ENCODE results near the gene GPRC5B.

The GPRC5B gene

DNA sequence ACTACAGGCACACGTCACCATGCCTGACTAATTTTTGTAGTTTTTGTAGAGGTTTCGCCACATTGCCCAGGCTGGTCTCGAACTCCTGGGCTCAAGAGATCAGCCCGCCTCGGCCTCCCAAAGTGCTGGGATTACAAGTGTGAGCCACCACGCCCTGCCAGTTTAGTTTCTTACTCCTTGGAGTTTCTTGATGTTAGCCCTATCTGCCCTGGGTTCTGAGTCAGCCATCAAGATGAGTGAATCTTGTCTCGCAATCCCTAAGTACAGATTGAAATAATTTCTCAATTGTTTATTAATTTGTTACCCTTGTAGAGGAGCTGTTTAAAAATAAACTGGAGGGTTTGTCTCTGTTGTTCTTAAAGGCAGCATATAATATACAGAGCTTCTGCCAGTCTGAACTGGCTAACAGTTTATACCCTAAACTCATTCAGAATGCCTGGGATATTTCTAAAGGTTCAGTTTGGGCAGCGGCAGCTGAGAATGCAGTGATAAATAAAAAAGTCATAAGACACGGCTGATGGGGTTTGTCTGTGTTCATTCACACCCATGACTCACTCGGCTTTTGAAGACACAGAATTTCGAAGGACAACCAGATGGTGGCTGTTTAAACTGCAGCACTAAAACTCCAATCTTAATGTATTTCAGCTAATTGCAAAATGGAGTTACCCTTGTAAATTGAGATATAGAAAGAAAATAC is 39.6 kb downstream of the GPRC5B start:
- DNase-seq (ENCODE audit: low read depth in 2 of 2): no peak

GRCh38 chr16:19843371-19843770 is 41.3 kb downstream of the GPRC5B start:
- DNase-seq (ENCODE audit: low read depth in 2 of 2): no peak

- no peak for DNase-seq (ENCODE audit: low read depth in 2 of 2)
These were observed 42.1 kb downstream of the GPRC5B start for GRCh38 chr16:19842426-19843157.

- DNase-seq (ENCODE audit: low read depth in 2 of 2): no peak
These were observed 43.5 kb downstream of the GPRC5B start for GRCh38 chr16:19841184-19841583.

GRCh38 chr16:19840524-19841110 is 44.0 kb downstream of the GPRC5B start:
- no peak for DNase-seq (ENCODE audit: low read depth in 2 of 2)

- DNase-seq (ENCODE audit: low read depth in 2 of 2): no peak
These were observed 46.5 kb downstream of the GPRC5B start for GRCh38 chr16:19837984-19838707.

DNA sequence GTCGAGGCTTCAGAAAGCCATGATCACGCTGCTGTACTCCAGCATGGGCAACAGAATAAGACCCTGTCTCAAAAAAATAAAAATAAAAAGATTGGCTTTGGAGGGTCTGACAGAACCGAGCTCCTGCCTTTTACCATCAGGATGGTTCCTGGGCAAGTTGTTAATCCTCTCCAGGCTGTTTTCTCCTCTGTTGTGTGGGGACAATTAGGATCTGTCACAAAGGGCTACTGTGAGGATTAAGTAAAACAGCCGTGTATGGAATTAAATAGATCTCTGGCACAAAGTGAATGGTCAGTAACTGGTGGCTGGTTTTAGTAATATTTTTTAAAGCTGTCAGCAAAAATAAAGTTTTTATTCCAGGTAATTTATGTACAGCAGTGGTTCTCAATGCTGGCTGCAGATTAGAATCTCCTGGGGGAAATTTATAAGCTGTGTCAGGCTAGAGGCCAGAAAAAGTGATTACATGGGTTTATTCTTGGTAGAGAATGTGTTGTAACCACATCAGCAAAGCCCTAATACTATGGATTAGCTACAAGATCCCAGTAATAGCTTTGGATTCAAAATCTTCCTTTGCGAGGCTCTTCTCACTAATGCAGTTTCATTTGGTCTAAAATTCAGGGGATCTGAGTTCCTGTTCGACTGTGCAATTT is 47.2 kb downstream of the GPRC5B start:
- no peak for DNase-seq (ENCODE audit: low read depth in 2 of 2)

DNA sequence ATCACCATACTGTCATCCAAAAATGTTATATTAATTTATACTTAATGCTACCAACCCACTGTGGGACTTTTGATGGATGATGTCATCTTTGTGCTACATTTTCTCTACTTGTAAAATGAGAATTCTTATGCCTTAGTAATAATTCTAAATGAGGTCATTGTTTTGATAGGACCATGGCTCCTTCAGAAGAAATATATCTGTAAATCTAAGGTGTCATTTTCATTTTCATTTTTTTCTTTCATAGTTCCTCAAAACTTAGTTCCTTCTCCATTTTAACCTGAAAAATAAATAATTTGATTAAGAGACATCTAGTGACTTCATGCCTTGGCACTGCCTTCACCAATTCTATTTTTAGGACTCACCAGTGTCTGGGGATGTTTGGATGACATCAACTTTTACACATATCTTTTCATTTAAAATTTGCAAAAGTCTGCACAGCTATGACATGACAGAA is 48.7 kb downstream of the GPRC5B start:
- DNase-seq (ENCODE audit: low read depth in 2 of 2): no peak

GRCh38 chr16:19835196-19835595 is 49.5 kb downstream of the GPRC5B start:
- DNase-seq (ENCODE audit: low read depth in 2 of 2): no peak

- no peak for DNase-seq (ENCODE audit: low read depth in 2 of 2)
These were observed 51.1 kb downstream of the GPRC5B start for GRCh38 chr16:19833581-19833980.

DNA sequence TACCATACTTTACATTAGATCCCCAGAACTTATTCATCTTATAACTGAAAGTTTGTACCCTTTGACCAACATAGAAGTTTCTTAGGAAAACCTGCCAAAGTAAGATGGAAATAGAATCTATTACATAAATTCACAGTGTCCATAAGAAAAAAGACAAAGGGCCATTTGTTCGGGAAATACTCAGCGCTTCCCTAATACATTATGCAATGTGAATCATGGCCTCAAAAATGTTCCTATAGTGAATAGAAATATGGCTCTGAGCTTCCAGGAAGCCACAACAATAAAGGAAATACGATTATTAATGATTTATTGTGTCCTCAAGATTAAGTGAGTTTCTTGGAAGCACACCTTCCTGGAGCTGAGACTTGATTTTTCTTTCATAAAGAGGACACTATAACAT is 51.5 kb downstream of the GPRC5B start:
- DNase-seq (ENCODE audit: low read depth in 2 of 2): no peak

DNA sequence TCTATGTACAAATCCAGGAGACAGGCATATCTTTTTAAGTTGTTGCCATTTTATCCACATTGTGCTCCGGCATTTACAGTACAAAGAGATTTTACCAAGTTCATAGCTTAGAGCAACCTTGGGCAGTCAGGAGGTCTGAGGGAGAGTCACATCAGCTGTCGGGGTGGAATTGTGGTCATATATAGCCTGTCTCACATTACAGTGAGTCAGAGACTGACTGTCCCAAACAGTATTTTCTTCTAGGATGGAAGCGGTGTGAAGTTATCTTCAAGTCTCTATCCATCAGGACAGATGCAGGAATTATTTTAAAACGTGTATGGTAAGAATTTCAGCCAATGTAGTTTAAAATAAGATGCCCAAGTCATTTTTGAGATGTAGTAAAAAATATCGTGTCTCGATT is 53.0 kb downstream of the GPRC5B start:
- no peak for DNase-seq (ENCODE audit: low read depth in 2 of 2)

GRCh38 chr16:19830902-19831560 is 53.6 kb downstream of the GPRC5B start:
- no peak for DNase-seq (ENCODE audit: low read depth in 2 of 2)

- no peak for DNase-seq (ENCODE audit: low read depth in 2 of 2)
These were observed 54.6 kb downstream of the GPRC5B start for GRCh38 chr16:19829844-19830692.

- no peak for DNase-seq (ENCODE audit: low read depth in 2 of 2)
These were observed 60.4 kb downstream of the GPRC5B start for GRCh38 chr16:19824216-19824615.

GRCh38 chr16:19823322-19823721 is 61.3 kb downstream of the GPRC5B start:
- no peak for DNase-seq (ENCODE audit: low read depth in 2 of 2)

GRCh38 chr16:19822533-19822932 is 62.1 kb downstream of the GPRC5B start:
- DNase-seq (ENCODE audit: low read depth in 2 of 2): no peak

- no peak for DNase-seq (ENCODE audit: low read depth in 2 of 2)
These were observed 66.8 kb downstream of the GPRC5B start for GRCh38 chr16:19817875-19818274.

- no peak for DNase-seq (ENCODE audit: low read depth in 2 of 2)
These were observed 67.5 kb downstream of the GPRC5B start for GRCh38 chr16:19817122-19817521.

DNA sequence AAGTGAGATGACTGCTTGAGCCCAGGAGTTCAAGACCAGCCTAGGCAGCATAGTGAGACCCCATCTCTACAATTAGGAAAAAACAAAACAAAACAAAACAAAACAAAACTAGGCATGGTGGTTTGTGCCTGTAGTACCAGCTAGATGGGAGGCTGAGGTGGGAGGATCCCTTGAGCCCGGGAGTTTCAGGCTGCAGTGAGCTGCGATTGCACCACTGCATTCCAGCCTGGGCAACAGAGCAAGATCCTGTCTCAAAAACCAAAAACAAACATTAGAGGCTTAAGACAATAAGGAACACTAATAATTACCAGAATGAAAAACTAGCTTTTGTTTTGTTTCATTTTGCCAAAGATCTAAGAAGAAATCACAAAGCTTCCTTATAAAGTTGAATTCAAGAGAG is 69.2 kb downstream of the GPRC5B start:
- DNase-seq (ENCODE audit: low read depth in 2 of 2): no peak

Data from stimulated activated CD4-positive, alpha-beta T cell treated with anti-CD3 and anti-CD28 coated beads, Interleukin-1b, Interleukin-23, amount 100 ng/mL, for 4 hours (primary cell).